HEK293T (cell line): ENCODE measurements around the gene IMPDH1.

Experiments
- CTCF ChIA-PET: fragments of 350-600 bp; formaldehyde crosslinking; extraction: SDS; loops from one replicate; lab custom pipeline; 2021; ENCODE audit warnings: antibody characterized with exemption, inconsistent platforms; lab: Yijun Ruan, JAX
- POLR2A ChIA-PET: fragments of 350-600 bp; formaldehyde crosslinking; extraction: SDS; loops from one replicate; lab custom pipeline; 2020; ENCODE audit warnings: antibody characterized with exemption, inconsistent platforms; lab: Yijun Ruan, JAX
- DNase-seq: peaks from one replicate; pipeline ENCODE4 v3.0.0; 2012; ENCODE audit warnings: mixed read lengths; ENCODE audit errors: extremely low spot score
- ARNT ChIP-seq: fragments of 450-650 bp; IDR thresholded peaks from 2 replicates; pipeline ENCODE4 v1.6.1; 2017; ENCODE audit warnings: mild to moderate bottlenecking
- BHLHE40 ChIP-seq: fragments of 450-650 bp; IDR thresholded peaks from 2 replicates; pipeline ENCODE4 v1.6.1; 2016; ENCODE audit warnings: mild to moderate bottlenecking, moderate library complexity, borderline replicate concordance
- CTBP1 ChIP-seq: fragments of 450-650 bp; IDR thresholded peaks from 2 replicates; pipeline ENCODE4 v1.6.1; 2016; ENCODE audit warnings: borderline replicate concordance
- ELF4 ChIP-seq: fragments of 450-650 bp; IDR thresholded peaks from 2 replicates; pipeline ENCODE4 v1.6.1; 2017; ENCODE audit warnings: antibody characterized with exemption
- FOXA1 ChIP-seq: fragments of 450-650 bp; IDR thresholded peaks from 2 replicates; pipeline ENCODE4 v1.6.1; 2016; ENCODE audit warnings: mild to moderate bottlenecking
- FOXK2 ChIP-seq: fragments of 450-650 bp; IDR thresholded peaks from 2 replicates; pipeline ENCODE4 v1.6.1; 2016; ENCODE audit warnings: mild to moderate bottlenecking
- FOXM1 ChIP-seq: fragments of 450-650 bp; IDR thresholded peaks from 2 replicates; pipeline ENCODE4 v1.6.1; 2017; ENCODE audit warnings: mild to moderate bottlenecking, borderline replicate concordance
- HDGF ChIP-seq: fragments of 450-650 bp; IDR thresholded peaks from 2 replicates; pipeline ENCODE4 v1.6.1; 2017; ENCODE audit warnings: antibody characterized with exemption, borderline replicate concordance
- L3MBTL2 ChIP-seq: fragments of 450-650 bp; conservative IDR thresholded peaks from 2 replicates; pipeline ENCODE4 v1.6.1; 2016; ENCODE audit warnings: mild to moderate bottlenecking
- LEF1 ChIP-seq: fragments of 450-650 bp; IDR thresholded peaks from 2 replicates; pipeline ENCODE4 v1.6.1; 2017; ENCODE audit warnings: mild to moderate bottlenecking, borderline replicate concordance
- NFRKB ChIP-seq: fragments of 450-650 bp; IDR thresholded peaks from 2 replicates; pipeline ENCODE4 v1.6.1; 2016; ENCODE audit warnings: mild to moderate bottlenecking, moderate library complexity
- PKNOX1 ChIP-seq: fragments of 450-650 bp; IDR thresholded peaks from 2 replicates; pipeline ENCODE4 v1.6.1; 2016
- SP1 ChIP-seq: fragments of 450-650 bp; IDR thresholded peaks from 2 replicates; pipeline ENCODE4 v1.6.1; 2017
- SUZ12 ChIP-seq: fragments of 450-650 bp; IDR thresholded peaks from 2 replicates; pipeline ENCODE4 v1.6.1; 2016; ENCODE audit warnings: mild to moderate bottlenecking
- TARDBP ChIP-seq: fragments of 450-650 bp; IDR thresholded peaks from 2 replicates; pipeline ENCODE4 v1.6.1; 2016
- ZNF384 ChIP-seq: fragments of 450-650 bp; IDR thresholded peaks from 2 replicates; pipeline ENCODE4 v1.6.1; 2016

IMPDH1 gene

GRCh38 chr7:128380483-128381106, 29.2 kb downstream of the IMPDH1 start:
- TF ChIP-seq NFRKB (no peak), SUZ12 (no peak), ARNT (no peak), L3MBTL2 (no peak), ELF4 (no peak), SP1 (no peak), TARDBP (no peak), LEF1 (no peak), FOXM1 (no peak), BHLHE40 (no peak), ZNF384 (no peak), FOXK2 (no peak), FOXA1 (no peak), CTBP1 (no peak), HDGF (no peak), PKNOX1 (no peak)
- POLR2A ChIA-PET: interaction anchor here (1.1 to 1.3 kb wide), 2 partner anchors 36 to 96 kb away, joined by 3 to 8 read pairs; partner anchors contain the start of genes METTL2B and RBM28
- DNase-seq: no peak
- CTCF ChIA-PET: interaction anchor here (0.7 to 3.7 kb wide), 23 partner anchors 8 to 233 kb away, joined by 3 to 36 read pairs (median 5); partner anchors contain the start of genes HILPDA and RBM28

GRCh38 chr7:128379900-128380479, 29.8 kb downstream of the IMPDH1 start:
- POLR2A ChIA-PET: no interaction called here
- DNase-seq: no peak
- CTCF ChIA-PET: interaction anchor here (0.8 to 3.7 kb wide), 13 partner anchors 10 to 74 kb away, joined by 3 to 36 read pairs (median 6); partner anchors contain the start of gene RBM28
- TF ChIP-seq BHLHE40: no peak
- TF ChIP-seq FOXA1: no peak
- TF ChIP-seq HDGF: no peak
- no peak for TF ChIP-seq ARNT
- no peak for TF ChIP-seq L3MBTL2
- TF ChIP-seq CTBP1: no peak
- TF ChIP-seq SUZ12: no peak
- no peak for TF ChIP-seq ELF4
- no peak for TF ChIP-seq NFRKB
- TF ChIP-seq FOXK2: no peak
- no peak for TF ChIP-seq PKNOX1
- TF ChIP-seq FOXM1: no peak
- no peak for TF ChIP-seq TARDBP
- no peak for TF ChIP-seq SP1
- TF ChIP-seq LEF1: no peak
- TF ChIP-seq ZNF384: no peak

- no peak for DNase-seq
- CTCF ChIA-PET: interaction anchor here (0.5 to 1.6 kb wide), 6 partner anchors 10 to 35 kb away, joined by 3 to 7 read pairs (median 4); partner anchors contain the start of gene RBM28
- POLR2A ChIA-PET: no interaction called here
- TF ChIP-seq ELF4: no peak
- no peak for TF ChIP-seq ZNF384
- TF ChIP-seq FOXM1: no peak
- no peak for TF ChIP-seq ARNT
- TF ChIP-seq HDGF: no peak
Measured at GRCh38 chr7:128378637-128379036, 31.1 kb downstream of the IMPDH1 start.

- ChIA-PET POLR2A (no interaction called here), CTCF (no interaction called here)
- DNase-seq: no peak
- TF ChIP-seq CTBP1 (no peak), ELF4 (no peak), FOXK2 (no peak), TARDBP (no peak), BHLHE40 (no peak), ARNT (no peak)
Measured at GRCh38 chr7:128376077-128376476, 33.7 kb downstream of the IMPDH1 start.

GRCh38 chr7:128374041-128374440, 35.7 kb downstream of the IMPDH1 start:
- ChIA-PET POLR2A (no interaction called here), CTCF (interaction anchor here (1.0 to 1.7 kb wide), 3 partner anchors 10 to 27 kb away, joined by 3 to 6 read pairs (median 3); no protein-coding TSS in a partner anchor)
- DNase-seq: no peak
- TF ChIP-seq ELF4 (no peak), SP1 (no peak), ARNT (no peak), TARDBP (no peak), SUZ12 (no peak), LEF1 (no peak)

- TF ChIP-seq TARDBP (no peak), FOXK2 (no peak), SP1 (no peak), HDGF (no peak), BHLHE40 (no peak), CTBP1 (no peak), FOXM1 (no peak), L3MBTL2 (no peak), PKNOX1 (no peak), ELF4 (no peak), ZNF384 (no peak), FOXA1 (no peak), NFRKB (no peak), LEF1 (no peak), SUZ12 (no peak), ARNT (no peak)
- CTCF ChIA-PET: interaction anchor here (1.0 to 2.9 kb wide), 4 partner anchors 8 to 26 kb away, joined by 3 to 12 read pairs (median 4); no protein-coding TSS in a partner anchor
- POLR2A ChIA-PET: no interaction called here
- DNase-seq: no peak
Measured at GRCh38 chr7:128373606-128374005, 36.2 kb downstream of the IMPDH1 start.
